A549 (cell line): ENCODE measurements around the gene MYT1. TPM values are rescaled to one million over a fixed set of nuclear protein-coding genes. Genes with fewer than 3 reads are reported as not detected.

Experiments used
- ATAC-seq, 2 experiments: fragments of 200-7000 bp in 1 of 2; fragments of >200 bp in 1 of 2; cut with Nextera tagmentation in 1 of 2; cut with Tn5 transposase in 1 of 2; 3 replicates each; pipeline versions ENCODE4 v1.8.0 to v1.9.1; 2018 to 2020; ENCODE audit warnings: mild to moderate bottlenecking in 1 of 2, moderate library complexity in 1 of 2
- CTCF ChIA-PET: fragments of 300-600 bp; sonication (Branson Sonifier 250); formaldehyde crosslinking; extraction: SDS; loops from one replicate; lab custom pipeline; 2021; ENCODE audit warnings: antibody characterized with exemption, inconsistent platforms; lab: Yijun Ruan, JAX
- POLR2A ChIA-PET: fragments of 350-600 bp; formaldehyde crosslinking; extraction: SDS; loops from one replicate; lab custom pipeline; 2021; ENCODE audit warnings: antibody characterized with exemption, inconsistent platforms; lab: Yijun Ruan, JAX
- DNase-seq, 2 experiments: peaks; one replicate each; pipeline versions ENCODE4 v3.0.0 to v3.0.0-alpha.2; 2011 to 2016; ENCODE audit warnings: low read depth in 1 of 2, low spot score in 1 of 2
- FAIRE-seq: peaks from 2 replicates; lab custom pipeline; 2011; peaks lifted over from hg19 to GRCh38; lab: Jason Lieb, UNC
- H3K27ac ChIP-seq, 2 experiments: fragments of >200 bp; sonication (Bioruptor Twin); formaldehyde crosslinking; 3 replicates each; pipeline ENCODE4 v1.5.1; 2016 to 2017
- H3K4me1 ChIP-seq: fragments of >200 bp; sonication (Bioruptor Twin); formaldehyde crosslinking; 3 replicates; pipeline ENCODE4 v1.6.1; 2016
- H3K4me2 ChIP-seq: fragments of >200 bp; sonication (Bioruptor Twin); formaldehyde crosslinking; 3 replicates; pipeline ENCODE4 v1.6.1; 2016
- H3K4me3 ChIP-seq: fragments of >200 bp; sonication (Bioruptor Twin); formaldehyde crosslinking; 3 replicates; pipeline ENCODE4 v1.5.1; 2016
- H3K9me3 ChIP-seq: fragments of >200 bp; sonication (Bioruptor Twin); formaldehyde crosslinking; 3 replicates; pipeline ENCODE4 v1.6.1; 2016
- ATOH8 ChIP-seq: fragments of 250-450 bp; sonication (Bioruptor Pico); IDR thresholded peaks from 2 replicates; pipeline ENCODE4 v1.5.0; 2020; ENCODE audit warnings: low read depth, mild to moderate bottlenecking, moderate library complexity
- BHLHE40 ChIP-seq: IDR thresholded peaks from 2 replicates; pipeline ENCODE4 v1.6.1; 2012; ENCODE audit warnings: low read depth, low read length, inconsistent platforms
- CTCF ChIP-seq: fragments of >200 bp; sonication (Bioruptor Twin); formaldehyde crosslinking; IDR thresholded peaks from 3 replicates; pipeline ENCODE4 v1.5.1; 2016
- ELK1 ChIP-seq: fragments of 150-350 bp; IDR thresholded peaks from 2 replicates; pipeline ENCODE4 v1.6.1; 2014; ENCODE audit warnings: low read depth, mild to moderate bottlenecking, low read length
- FOSL2 ChIP-seq, 2 experiments: fragments of 450-650 bp in 1 of 2; fragments of >200 bp in 1 of 2; sonication (Bioruptor Twin) in 1 of 2; formaldehyde crosslinking; IDR thresholded peaks; 2 replicates each; pipeline versions ENCODE4 v1.5.0 to v1.6.1; 2016 to 2020; ENCODE audit warnings: mild to moderate bottlenecking in 1 of 2, moderate library complexity in 1 of 2
- FOXS1 ChIP-seq: fragments of 250-450 bp; sonication (Bioruptor Pico); IDR thresholded peaks from 2 replicates; pipeline ENCODE4 v1.5.0; 2020; ENCODE audit warnings: mild to moderate bottlenecking, moderate library complexity
- HOXA7 ChIP-seq: fragments of 250-450 bp; sonication (Bioruptor Pico); IDR thresholded peaks from 2 replicates; pipeline ENCODE4 v1.5.0; 2020; ENCODE audit warnings: mild to moderate bottlenecking, moderate library complexity
- JUN ChIP-seq, 2 experiments: fragments of >200 bp; sonication (Bioruptor Twin); formaldehyde crosslinking; IDR thresholded peaks; 2 replicates in 1 of 2; 3 replicates in 1 of 2; pipeline ENCODE4 v1.6.1; 2016 to 2017
- KDM1A ChIP-seq: fragments of 200-600 bp; sonication (generic); IDR thresholded peaks from 2 replicates; pipeline ENCODE4 v1.6.1; 2016; ENCODE audit warnings: low read depth, mild to moderate bottlenecking
- KDM5A ChIP-seq: fragments of 200-600 bp; sonication (generic); IDR thresholded peaks from 2 replicates; pipeline ENCODE4 v1.6.1; 2016; ENCODE audit warnings: antibody characterized with exemption, mild to moderate bottlenecking
- MAFK ChIP-seq: fragments of 450-650 bp; IDR thresholded peaks from 2 replicates; pipeline ENCODE4 v1.6.1; 2014; ENCODE audit not compliant: partially characterized antibody
- MAX ChIP-seq: IDR thresholded peaks from 2 replicates; pipeline ENCODE4 v1.6.1; 2012
- NPAS2 ChIP-seq: fragments of 250-450 bp; sonication (Bioruptor Pico); IDR thresholded peaks from 2 replicates; pipeline ENCODE4 v1.8.0; 2022; ENCODE audit warnings: mild to moderate bottlenecking, moderate library complexity, borderline replicate concordance
- PBX3 ChIP-seq: IDR thresholded peaks from 2 replicates; pipeline ENCODE4 v1.6.1; 2012
- RARB ChIP-seq: fragments of 250-450 bp; sonication (Bioruptor Pico); IDR thresholded peaks from 2 replicates; pipeline ENCODE4 v1.8.0; 2021; ENCODE audit warnings: mild to moderate bottlenecking, moderate library complexity
- RCOR1 ChIP-seq: fragments of 150-350 bp; IDR thresholded peaks from 2 replicates; pipeline ENCODE4 v1.6.1; 2014; ENCODE audit warnings: antibody characterized with exemption, low read length, low read depth
- RNF2 ChIP-seq: fragments of 200-600 bp; sonication (generic); IDR thresholded peaks from 2 replicates; pipeline ENCODE4 v1.6.1; 2016; ENCODE audit warnings: low read depth, mild to moderate bottlenecking, antibody characterized with exemption, moderate library complexity, borderline replicate concordance
- TFCP2L1 ChIP-seq: fragments of 250-450 bp; sonication (Bioruptor Pico); IDR thresholded peaks from 2 replicates; pipeline ENCODE4 v1.5.0; 2021; ENCODE audit warnings: mild to moderate bottlenecking
- ZC3H11A ChIP-seq: fragments of 450-650 bp; IDR thresholded peaks from 2 replicates; pipeline ENCODE4 v1.6.1; 2014; ENCODE audit warnings: antibody characterized with exemption, mild to moderate bottlenecking
- ZNF302 ChIP-seq: fragments of 250-450 bp; sonication (Bioruptor Pico); IDR thresholded peaks from 2 replicates; pipeline ENCODE4 v1.9.0; 2021; ENCODE audit warnings: inconsistent platforms, mild to moderate bottlenecking, moderate library complexity
- WGBS: methylation state at CpG from one replicate; pipeline ENCODE4 v1.1.6; 2017; ENCODE audit errors: missing lambda C conversion rate; 5-methylcytosine and 5-hydroxymethylcytosine counted together
- polyA plus RNA-seq, 4 experiments: library from polyadenylated mRNA; depleted of rRNA in 3 of 4; stranded (reverse); fragments of >200 nt; fragmentation: RNase III in 1 of 4; extraction: RNeasy Plus Mini Kit Qiagen cat#74134 plus additional on column Dnase treatment in 1 of 4; gene quantifications; 2 replicates in 3 of 4; 3 replicates in 1 of 4; pipeline ENCODE4 v1.2.3, GENCODE V29; 2011 to 2017

Gene MYT1
- polyA plus RNA-seq, 2 of the 4 experiments (the other 2 are of a cell fraction) = 0.21 to 0.22 TPM

- TF ChIP-seq KDM5A (no peak), NPAS2 (CRISPR knock-in tag) (no peak), ATOH8 (CRISPR knock-in tag) (no peak), PBX3 (no peak)
- no peak for DNase-seq
- no peak overlapping the region for H3K27ac ChIP-seq
- H3K9me3 ChIP-seq = no peaks in the 10 kb centered on the region
- ChIA-PET POLR2A (no interaction called here), CTCF (interaction anchor here (0.7 to 1.6 kb wide), 3 partner anchors 14 to 156 kb away, joined by 3 read pairs; partner anchors contain the start of gene LKAAEAR1)
- H3K4me2 ChIP-seq = no peak overlapping the region
- WGBS = 51% methylated on average over 13 of the region's 19 CpGs
- no peak overlapping the region for H3K4me3 ChIP-seq
- FAIRE-seq = no peak
- no peaks in the 10 kb centered on the region for H3K4me1 ChIP-seq
- no peak for ATAC-seq
Measured at GRCh38 chr20:64239449-64240242, 75.4 kb downstream of the MYT1 start.

- Histone ChIP-seq H3K4me2 (no peak overlapping the region), H3K4me1 (no peaks in the 10 kb centered on the region), H3K4me3 (no peak overlapping the region), H3K27ac (no peak overlapping the region), H3K9me3 (no peaks in the 10 kb centered on the region)
- FAIRE-seq = no peak
- ChIA-PET POLR2A (no interaction called here), CTCF (interaction anchor here (0.7 to 1.6 kb wide), 5 partner anchors 13 to 156 kb away, joined by 3 read pairs; partner anchors contain the start of gene LKAAEAR1)
- no peak for TF ChIP-seq KDM1A
- TF ChIP-seq MAFK = no peak
- no peak for TF ChIP-seq BHLHE40
- no peak for TF ChIP-seq HOXA7 (CRISPR knock-in tag)
- no peak for TF ChIP-seq CTCF
- TF ChIP-seq RARB (CRISPR knock-in tag) = no peak
- no peak for TF ChIP-seq FOSL2 (IDR thresholded peaks at IDR 0.05)
- no peak for TF ChIP-seq FOSL2 (CRISPR knock-in tag; IDR thresholded peaks at IDR 0.05)
- TF ChIP-seq RCOR1 = no peak
- no peak for TF ChIP-seq ZNF302 (CRISPR knock-in tag)
- no peak for TF ChIP-seq ATOH8 (CRISPR knock-in tag)
- TF ChIP-seq ZC3H11A = no peak
- TF ChIP-seq JUN (IDR thresholded peaks at IDR 0.05) = no peak
- no peak for TF ChIP-seq MAX
- no peak for TF ChIP-seq TFCP2L1
- TF ChIP-seq FOXS1 = no peak
- no peak for TF ChIP-seq RNF2
- no peak for TF ChIP-seq ELK1
- no peak for DNase-seq
- no peak for ATAC-seq
- 60% methylated on average over 22 of the region's 26 CpGs for WGBS
Measured at GRCh38 chr20:64240243-64241015, 76.2 kb downstream of the MYT1 start.
